A549 (cell line): ENCODE results near the gene CDH26.

Source experiments
- CBX8 ChIP-seq: fragments of 200-600 bp; sonication (generic); IDR thresholded peaks from 2 replicates; pipeline ENCODE4 v1.6.1; 2016
- CHD2 ChIP-seq: fragments of 150-350 bp; IDR thresholded peaks from 2 replicates; pipeline ENCODE4 v1.6.1; 2014; ENCODE audit warnings: low read length; ENCODE audit not compliant: partially characterized antibody
- CTCF ChIP-seq: fragments of >200 bp; sonication (Bioruptor Twin); formaldehyde crosslinking; IDR thresholded peaks from 3 replicates; pipeline ENCODE4 v1.5.1; 2016
- EHMT2 ChIP-seq: fragments of 200-600 bp; sonication (generic); IDR thresholded peaks from 2 replicates; pipeline ENCODE4 v1.6.1; 2016; ENCODE audit warnings: antibody characterized with exemption, low read depth, mild to moderate bottlenecking, moderate library complexity
- EP300 ChIP-seq, 2 experiments: fragments of >200 bp; sonication (Bioruptor Twin); formaldehyde crosslinking; IDR thresholded peaks; 2 replicates in 1 of 2; 3 replicates in 1 of 2; pipeline ENCODE4 v1.6.1; 2016 to 2017
- GATA3 ChIP-seq: IDR thresholded peaks from 2 replicates; pipeline ENCODE4 v1.6.1; 2012; ENCODE audit warnings: borderline replicate concordance
- HEYL ChIP-seq: fragments of 250-450 bp; sonication (Bioruptor Pico); IDR thresholded peaks from 2 replicates; pipeline ENCODE4 v1.8.0; 2021; ENCODE audit warnings: mild to moderate bottlenecking, moderate library complexity
- KDM1A ChIP-seq: fragments of 200-600 bp; sonication (generic); IDR thresholded peaks from 2 replicates; pipeline ENCODE4 v1.6.1; 2016; ENCODE audit warnings: low read depth, mild to moderate bottlenecking
- MAZ ChIP-seq: fragments of 150-350 bp; IDR thresholded peaks from 2 replicates; pipeline ENCODE4 v1.6.1; 2014; ENCODE audit warnings: antibody characterized with exemption, low read depth, low read length, borderline replicate concordance
- POLR2A ChIP-seq: IDR thresholded peaks from 2 replicates; pipeline ENCODE4 v1.6.1; 2012; ENCODE audit warnings: mild to moderate bottlenecking, low read length
- POLR2AphosphoS2 ChIP-seq: conservative IDR thresholded peaks from 2 replicates; pipeline ENCODE4 v1.6.1; 2012; ENCODE audit warnings: low read length, improper control_type of control experiment, inconsistent platforms
- RNF2 ChIP-seq: fragments of 200-600 bp; sonication (generic); IDR thresholded peaks from 2 replicates; pipeline ENCODE4 v1.6.1; 2016; ENCODE audit warnings: low read depth, mild to moderate bottlenecking, antibody characterized with exemption, moderate library complexity, borderline replicate concordance
- TF ChIP-seq, protein P1 (sequence below): fragments of 200-600 bp; sonication (generic); IDR thresholded peaks from 2 replicates; pipeline ENCODE4 v1.6.1; 2016; ENCODE audit warnings: antibody characterized with exemption, mild to moderate bottlenecking, moderate library complexity

DNA sequence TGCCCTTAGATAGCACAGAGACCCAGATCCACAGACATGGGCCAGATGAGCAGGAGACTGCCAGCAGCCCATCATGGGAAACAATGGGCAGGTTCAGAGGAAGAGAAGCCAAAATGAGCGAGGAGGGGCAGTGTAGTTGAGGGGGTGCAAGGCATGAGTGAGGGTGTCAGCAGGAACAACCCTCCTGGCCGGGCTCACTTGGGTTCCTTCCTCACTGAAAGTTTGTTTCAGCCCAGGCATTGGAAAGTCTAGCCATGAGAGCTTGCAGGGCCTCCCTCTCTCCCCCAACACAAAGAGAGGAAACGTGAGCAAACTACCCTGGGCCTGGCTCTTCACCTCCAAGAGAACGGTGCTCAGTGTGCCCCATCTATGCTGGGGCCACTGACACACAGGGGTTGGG is 48.0 kb downstream of the CDH26 start:
- no peak for TF ChIP-seq POLR2A
- no peak for TF ChIP-seq EP300 (IDR thresholded peaks at IDR 0.05)
- no peak for TF ChIP-seq KDM1A
- TF ChIP-seq POLR2AphosphoS2, result no peak
- TF ChIP-seq CBX8, result no peak
- no peak for TF ChIP-seq CTCF
- TF ChIP-seq, protein P1, sequence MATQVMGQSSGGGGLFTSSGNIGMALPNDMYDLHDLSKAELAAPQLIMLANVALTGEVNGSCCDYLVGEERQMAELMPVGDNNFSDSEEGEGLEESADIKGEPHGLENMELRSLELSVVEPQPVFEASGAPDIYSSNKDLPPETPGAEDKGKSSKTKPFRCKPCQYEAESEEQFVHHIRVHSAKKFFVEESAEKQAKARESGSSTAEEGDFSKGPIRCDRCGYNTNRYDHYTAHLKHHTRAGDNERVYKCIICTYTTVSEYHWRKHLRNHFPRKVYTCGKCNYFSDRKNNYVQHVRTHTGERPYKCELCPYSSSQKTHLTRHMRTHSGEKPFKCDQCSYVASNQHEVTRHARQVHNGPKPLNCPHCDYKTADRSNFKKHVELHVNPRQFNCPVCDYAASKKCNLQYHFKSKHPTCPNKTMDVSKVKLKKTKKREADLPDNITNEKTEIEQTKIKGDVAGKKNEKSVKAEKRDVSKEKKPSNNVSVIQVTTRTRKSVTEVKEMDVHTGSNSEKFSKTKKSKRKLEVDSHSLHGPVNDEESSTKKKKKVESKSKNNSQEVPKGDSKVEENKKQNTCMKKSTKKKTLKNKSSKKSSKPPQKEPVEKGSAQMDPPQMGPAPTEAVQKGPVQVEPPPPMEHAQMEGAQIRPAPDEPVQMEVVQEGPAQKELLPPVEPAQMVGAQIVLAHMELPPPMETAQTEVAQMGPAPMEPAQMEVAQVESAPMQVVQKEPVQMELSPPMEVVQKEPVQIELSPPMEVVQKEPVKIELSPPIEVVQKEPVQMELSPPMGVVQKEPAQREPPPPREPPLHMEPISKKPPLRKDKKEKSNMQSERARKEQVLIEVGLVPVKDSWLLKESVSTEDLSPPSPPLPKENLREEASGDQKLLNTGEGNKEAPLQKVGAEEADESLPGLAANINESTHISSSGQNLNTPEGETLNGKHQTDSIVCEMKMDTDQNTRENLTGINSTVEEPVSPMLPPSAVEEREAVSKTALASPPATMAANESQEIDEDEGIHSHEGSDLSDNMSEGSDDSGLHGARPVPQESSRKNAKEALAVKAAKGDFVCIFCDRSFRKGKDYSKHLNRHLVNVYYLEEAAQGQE, result no peak
- TF ChIP-seq HEYL, result no peak
- TF ChIP-seq GATA3, result no peak
- no peak for TF ChIP-seq EHMT2
- no peak for TF ChIP-seq RNF2
- no peak for TF ChIP-seq CHD2
- no peak for TF ChIP-seq MAZ
